ENCODE data around the gene APPBP2. TPM values are rescaled to one million over a fixed set of nuclear protein-coding genes. Genes with fewer than 3 reads are reported as not detected.
"Not testable (repeated sequence)": the region's sequence is repeated elsewhere in the genome, so short reads cannot be mapped to it uniquely, and the experiment has no call there.

The APPBP2 gene, protein sequence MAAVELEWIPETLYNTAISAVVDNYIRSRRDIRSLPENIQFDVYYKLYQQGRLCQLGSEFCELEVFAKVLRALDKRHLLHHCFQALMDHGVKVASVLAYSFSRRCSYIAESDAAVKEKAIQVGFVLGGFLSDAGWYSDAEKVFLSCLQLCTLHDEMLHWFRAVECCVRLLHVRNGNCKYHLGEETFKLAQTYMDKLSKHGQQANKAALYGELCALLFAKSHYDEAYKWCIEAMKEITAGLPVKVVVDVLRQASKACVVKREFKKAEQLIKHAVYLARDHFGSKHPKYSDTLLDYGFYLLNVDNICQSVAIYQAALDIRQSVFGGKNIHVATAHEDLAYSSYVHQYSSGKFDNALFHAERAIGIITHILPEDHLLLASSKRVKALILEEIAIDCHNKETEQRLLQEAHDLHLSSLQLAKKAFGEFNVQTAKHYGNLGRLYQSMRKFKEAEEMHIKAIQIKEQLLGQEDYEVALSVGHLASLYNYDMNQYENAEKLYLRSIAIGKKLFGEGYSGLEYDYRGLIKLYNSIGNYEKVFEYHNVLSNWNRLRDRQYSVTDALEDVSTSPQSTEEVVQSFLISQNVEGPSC
- 21.4 and 23.7 TPM in 2 replicates for total RNA-seq (2014; rRNA removed; shearing (Covaris generic))

DNA sequence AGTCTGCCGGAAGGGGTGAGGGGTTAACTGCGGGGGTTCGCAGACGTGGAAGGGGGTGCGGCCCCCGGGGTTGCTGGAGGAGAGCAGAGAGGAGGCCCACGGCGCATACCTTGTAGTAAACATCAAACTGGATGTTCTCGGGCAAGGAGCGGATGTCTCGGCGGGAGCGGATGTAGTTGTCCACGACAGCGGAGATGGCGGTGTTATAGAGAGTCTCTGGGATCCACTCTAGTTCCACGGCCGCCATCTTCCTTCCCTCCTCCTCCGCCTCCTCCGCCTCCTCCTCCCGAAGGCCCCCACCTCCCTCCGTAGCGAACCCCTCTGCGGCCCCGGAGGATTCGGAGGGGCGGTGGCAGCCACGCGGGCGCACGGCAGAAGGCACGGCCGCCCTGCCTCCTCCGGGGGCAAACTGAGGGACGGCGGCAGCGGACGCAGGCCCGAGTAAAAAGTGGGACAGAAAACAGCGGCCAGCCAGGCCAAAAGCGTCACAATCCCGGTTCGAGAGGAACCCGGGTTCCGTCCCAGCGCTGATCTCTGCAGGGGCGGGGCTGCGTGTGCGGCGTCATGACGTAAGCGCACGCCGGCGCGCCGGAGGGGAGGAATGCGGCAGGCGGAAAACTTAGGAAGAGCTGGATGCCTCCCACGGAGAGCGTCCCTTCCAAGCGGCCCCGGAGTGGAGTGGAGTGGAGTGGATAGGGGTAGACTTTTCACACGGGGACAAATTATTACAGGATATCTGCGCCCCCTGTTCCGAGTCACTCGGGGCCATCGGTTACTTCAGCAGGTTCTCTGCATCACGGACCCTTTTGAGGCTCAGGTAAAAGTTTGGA, at the start of gene APPBP2:
APPBP2 (minus strand) TSS at position 558 of the 830 bp plus-strand sequence; CDS start at position 247, 311 bp downstream.
- Histone ChIP-seq H3K27ac (peak within 1 kb of the TSS; percentile 93), H3K27me3 (no peaks in the 10 kb centered on the region), H3K36me3 (no peaks in the 10 kb centered on the region), H3K4me3 (peak within 1 kb of the TSS; percentile 94), H3K9me3 (replicated peaks) (no peaks in the 10 kb centered on the region), H3K4me1 (no peaks in the 10 kb centered on the region)
- peak; percentile 82 to 87 for DNase-seq

DNA sequence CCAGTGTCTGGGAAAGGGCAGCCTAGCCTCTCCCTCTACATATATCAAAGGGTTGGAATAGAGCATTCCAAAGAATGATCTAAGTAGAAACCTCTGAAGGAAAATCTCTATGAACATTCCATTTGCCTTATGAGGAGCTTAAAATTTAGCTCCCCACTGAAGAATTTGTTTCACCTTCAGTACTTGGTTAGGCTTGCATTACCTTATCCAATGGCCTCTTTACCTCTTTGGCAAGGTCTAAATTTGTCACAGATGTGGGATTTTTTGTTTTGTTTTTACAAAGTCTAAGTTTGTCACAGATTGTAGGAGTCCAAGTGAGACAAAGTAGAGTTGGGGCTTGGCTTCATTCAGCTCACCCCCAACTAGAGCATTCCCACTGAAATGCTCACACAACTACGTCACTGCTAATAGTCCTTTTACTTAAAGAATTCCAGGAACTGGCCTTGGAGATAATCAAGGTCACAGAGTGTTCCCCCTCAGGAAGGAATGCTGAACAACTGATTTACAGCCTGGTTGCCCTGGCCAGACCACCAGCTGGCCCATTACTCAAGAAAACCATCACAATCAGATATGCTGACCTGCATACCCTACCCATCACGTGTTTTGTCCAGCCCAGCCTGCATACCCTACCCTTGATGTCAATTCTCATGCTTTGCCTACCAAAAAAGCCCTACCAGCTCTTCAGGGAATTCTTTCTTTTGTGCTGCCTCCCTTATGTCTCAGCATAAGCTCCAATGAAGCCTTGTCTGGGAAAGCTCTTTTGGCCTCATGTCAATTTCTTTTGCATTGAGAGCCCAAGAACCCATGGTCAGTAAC, 47.4 kb upstream of the APPBP2 start:
- Histone ChIP-seq H3K4me1 (no peaks in the 10 kb centered on the region), H3K27me3 (no peaks in the 10 kb centered on the region), H3K27ac (peak overlapping the region; percentile 47), H3K36me3 (no peaks in the 10 kb centered on the region), H3K9me3 (replicated peaks) (no peaks in the 10 kb centered on the region), H3K4me3 (no peak overlapping the region)
- DNase-seq, result peak in 1 of 2 experiments; percentile 12

DNA sequence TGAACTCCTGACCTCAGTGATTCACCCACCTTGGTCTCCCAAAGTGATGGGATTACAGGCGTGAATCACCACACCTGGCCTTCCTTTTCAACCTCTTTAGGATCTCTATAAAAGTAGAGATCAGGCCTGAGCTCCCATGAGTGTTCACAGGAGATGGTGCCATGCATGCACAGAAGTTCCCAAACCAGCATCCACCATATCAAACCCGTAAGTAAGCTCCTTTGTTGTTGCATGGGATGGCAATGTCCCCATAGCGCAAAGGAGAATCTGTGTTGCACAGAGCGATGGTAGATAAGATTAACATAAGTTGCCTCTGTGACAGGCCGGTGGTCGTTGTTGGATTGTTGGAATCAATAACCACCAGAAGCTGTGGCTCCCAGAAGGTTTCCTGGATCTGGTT, 39.2 kb upstream of the APPBP2 start:
- H3K4me1 ChIP-seq, result peaks cover 7% of the 10 kb centered on the region; the same call in 1 of the 2 replicates
- no peak for DNase-seq
- no peaks in the 10 kb centered on the region for H3K36me3 ChIP-seq
- no peak overlapping the region for H3K4me3 ChIP-seq
- no peaks in the 10 kb centered on the region for H3K27me3 ChIP-seq
- H3K9me3 ChIP-seq (replicated peaks), result no peaks in the 10 kb centered on the region
- H3K27ac ChIP-seq, result no peak overlapping the region

DNA sequence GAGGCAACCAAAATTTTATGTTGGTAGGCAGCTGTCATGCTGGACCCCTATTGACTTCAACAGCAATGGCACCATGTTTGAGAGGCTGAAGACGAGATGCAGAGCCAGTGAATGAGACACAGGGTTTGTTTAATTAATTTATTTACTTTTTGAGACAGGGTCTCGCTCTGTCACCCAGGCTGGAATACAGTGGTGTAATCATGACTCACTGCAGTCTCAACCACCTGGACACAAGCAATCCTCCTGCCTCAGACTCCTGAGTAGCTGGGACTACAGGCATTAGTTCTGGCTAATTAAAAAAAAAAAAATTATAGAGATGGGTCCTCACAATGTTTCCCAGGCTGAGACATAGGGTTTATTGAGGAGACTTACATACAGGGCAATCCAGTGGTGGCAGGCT, 37.7 kb upstream of the APPBP2 start:
- Histone ChIP-seq H3K4me1 (peaks cover 7% of the 10 kb centered on the region; the same call in 1 of the 2 replicates), H3K27me3 (no peaks in the 10 kb centered on the region), H3K9me3 (replicated peaks) (no peaks in the 10 kb centered on the region), H3K4me3 (no peak overlapping the region), H3K27ac (no peak overlapping the region), H3K36me3 (no peaks in the 10 kb centered on the region)
- DNase-seq, result no peak

DNA sequence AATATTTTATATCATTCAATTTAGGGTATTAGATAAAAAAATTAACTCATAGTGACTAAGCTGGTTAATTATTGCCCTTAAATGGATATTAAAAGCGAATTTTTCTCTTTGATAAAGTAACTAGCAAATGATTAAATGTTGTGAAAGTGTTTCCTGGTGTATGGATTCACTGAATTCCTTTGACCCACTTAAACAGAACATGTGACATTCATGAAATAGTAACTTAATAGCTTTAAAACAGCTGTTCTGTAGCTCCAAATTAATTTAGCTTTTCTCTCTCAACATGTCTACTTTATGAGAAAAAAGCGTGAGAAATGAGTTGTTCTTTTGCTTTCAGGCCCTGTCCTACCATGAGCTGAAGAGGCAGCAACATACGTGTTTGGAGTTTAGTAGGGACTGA, 36.4 kb upstream of the APPBP2 start:
- Histone ChIP-seq H3K4me1 (peaks cover 7% of the 10 kb centered on the region; the same call in 1 of the 2 replicates), H3K4me3 (no peak overlapping the region), H3K9me3 (replicated peaks) (no peaks in the 10 kb centered on the region), H3K36me3 (no peaks in the 10 kb centered on the region), H3K27ac (no peak overlapping the region), H3K27me3 (no peaks in the 10 kb centered on the region)
- no peak for DNase-seq

DNA sequence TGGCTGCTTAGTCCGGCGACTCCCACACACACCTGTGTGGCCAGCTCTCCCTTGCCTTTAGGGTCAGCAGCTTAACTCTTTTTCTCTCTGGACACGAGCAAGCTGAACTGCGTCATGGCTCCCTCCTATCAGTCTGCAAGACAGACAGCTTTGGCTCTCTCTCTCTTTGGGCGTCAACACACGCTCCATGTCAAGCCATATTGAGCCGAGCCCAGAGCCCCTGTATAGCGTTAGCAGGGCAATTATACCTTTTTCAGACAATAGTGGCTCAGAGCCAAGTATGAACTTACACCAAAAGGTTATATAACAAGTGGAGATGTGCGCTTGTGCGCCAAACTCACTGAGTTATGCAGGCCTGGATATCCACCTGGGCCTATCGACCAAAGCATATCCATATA, 34.8 kb upstream of the APPBP2 start:
- Histone ChIP-seq H3K27ac (no peak overlapping the region), H3K4me3 (no peak overlapping the region), H3K36me3 (no peaks in the 10 kb centered on the region), H3K9me3 (replicated peaks) (no peaks in the 10 kb centered on the region), H3K27me3 (no peaks in the 10 kb centered on the region), H3K4me1 (peaks cover 7% of the 10 kb centered on the region; the same call in 1 of the 2 replicates)
- no peak for DNase-seq

DNA sequence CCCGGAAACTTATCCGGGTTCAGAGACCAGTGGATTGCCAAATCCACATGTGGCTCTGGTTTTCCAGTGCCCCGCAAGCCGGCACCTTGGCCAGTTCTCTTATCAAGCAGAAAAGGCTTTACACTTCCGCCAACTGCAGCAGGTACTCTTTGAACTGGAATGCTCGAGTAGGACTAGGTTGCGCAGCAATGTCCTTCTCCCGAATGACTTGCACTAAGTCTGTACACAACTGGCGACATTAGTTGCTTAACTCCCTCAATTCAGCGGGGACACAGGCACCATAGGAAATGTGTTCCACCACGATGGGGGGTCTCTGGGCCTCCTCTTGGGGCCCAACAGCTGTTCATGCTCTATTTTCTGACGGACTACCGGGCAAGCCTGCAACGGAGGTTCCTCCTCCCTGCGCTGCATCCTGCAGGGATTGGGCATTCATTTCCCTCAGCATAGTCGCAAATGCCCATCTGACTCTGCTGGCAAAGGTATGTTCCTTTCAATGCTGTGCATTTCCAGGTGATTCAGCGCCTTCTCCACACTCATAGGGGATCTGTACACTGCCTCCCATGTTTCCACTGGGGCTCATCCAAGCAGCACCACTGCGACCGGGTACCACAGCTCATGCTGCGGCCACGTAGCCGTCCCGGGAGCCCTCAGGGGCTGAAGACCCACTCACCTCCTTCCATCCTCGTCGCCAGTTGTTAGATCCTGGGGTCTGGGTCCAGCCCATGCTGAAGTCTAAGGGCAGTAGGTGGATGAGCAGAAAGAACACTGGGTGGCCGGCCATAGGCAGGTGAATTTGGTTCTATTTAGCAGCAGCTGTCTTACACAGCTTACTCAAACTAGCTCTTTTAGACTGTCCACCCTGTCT, 34.2 kb upstream of the APPBP2 start:
- Histone ChIP-seq H3K36me3 (no peaks in the 10 kb centered on the region), H3K9me3 (replicated peaks) (no peaks in the 10 kb centered on the region), H3K4me3 (no peak overlapping the region), H3K27ac (no peak overlapping the region), H3K4me1 (peaks cover 7% of the 10 kb centered on the region; the same call in 1 of the 2 replicates), H3K27me3 (no peaks in the 10 kb centered on the region)
- DNase-seq, result no peak

DNA sequence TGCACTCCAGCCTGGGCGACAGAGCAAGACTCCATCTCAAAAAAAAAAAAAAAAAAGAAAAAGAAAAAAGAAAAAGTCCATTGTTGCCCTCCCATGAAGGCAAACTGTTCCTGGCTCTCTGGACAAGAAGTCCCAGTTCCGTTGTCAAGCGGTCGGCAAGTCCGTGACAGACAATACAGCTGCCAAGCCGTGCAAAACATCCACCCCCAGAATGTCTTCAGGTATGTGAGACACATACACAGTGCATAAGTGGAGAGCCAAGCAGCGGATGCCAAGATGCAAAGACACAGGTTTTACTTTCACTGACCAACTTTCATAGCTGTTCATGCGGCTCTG, 33.6 kb upstream of the APPBP2 start:
- H3K36me3 ChIP-seq, result no peaks in the 10 kb centered on the region
- no peaks in the 10 kb centered on the region for H3K9me3 ChIP-seq (replicated peaks)
- no peak overlapping the region for H3K27ac ChIP-seq
- H3K27me3 ChIP-seq, result no peaks in the 10 kb centered on the region
- peaks cover 7% of the 10 kb centered on the region; the same call in 1 of the 2 replicates for H3K4me1 ChIP-seq
- H3K4me3 ChIP-seq, result no peak overlapping the region
- DNase-seq, result no peak

DNA sequence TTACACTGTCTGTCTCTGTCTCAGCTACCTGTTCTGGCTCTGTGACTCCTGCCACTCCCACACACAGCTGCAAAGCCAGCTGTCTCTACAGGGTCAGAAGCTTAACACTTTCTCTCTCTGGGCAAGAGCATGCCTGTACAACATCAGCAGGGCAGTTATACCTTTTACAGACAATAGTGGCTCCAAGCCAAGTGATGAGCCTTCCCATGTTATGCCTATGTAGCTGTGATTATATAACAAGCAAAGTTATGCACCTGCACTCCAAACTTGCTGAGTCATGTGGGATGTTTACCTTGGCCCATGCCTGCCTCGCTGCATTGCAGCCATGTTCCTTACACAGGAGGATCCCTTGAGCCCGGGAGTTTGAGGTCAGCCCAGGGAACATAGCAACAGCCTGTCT, 31.8 kb upstream of the APPBP2 start:
- no peak overlapping the region for H3K27ac ChIP-seq
- no peaks in the 10 kb centered on the region for H3K9me3 ChIP-seq (replicated peaks)
- H3K36me3 ChIP-seq, result no peaks in the 10 kb centered on the region
- no peaks in the 10 kb centered on the region for H3K27me3 ChIP-seq
- no peak for DNase-seq
- H3K4me1 ChIP-seq, result peaks cover 6% of the 10 kb centered on the region; the same call in 1 of the 2 replicates
- no peak overlapping the region for H3K4me3 ChIP-seq

DNA sequence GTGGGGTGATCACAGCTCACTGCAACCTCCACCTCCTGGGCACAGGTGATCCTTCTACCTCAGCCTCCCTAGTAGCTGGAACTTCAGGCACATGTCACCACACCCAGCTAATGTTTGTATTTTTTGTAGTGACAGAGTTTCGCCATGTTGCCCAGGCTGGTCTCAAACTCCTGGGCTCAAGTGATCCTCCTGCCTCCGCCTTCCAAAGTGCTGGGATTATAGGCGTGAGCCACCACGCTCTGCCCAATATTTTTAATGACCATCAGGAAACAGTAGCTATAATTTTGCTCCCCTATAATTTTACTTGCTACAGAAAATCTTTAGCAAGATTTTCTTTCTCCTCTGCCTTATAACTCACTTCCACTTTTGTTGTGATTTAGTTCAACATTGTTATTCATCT, 29.7 kb upstream of the APPBP2 start:
- Histone ChIP-seq H3K9me3 (replicated peaks) (no peaks in the 10 kb centered on the region), H3K4me1 (no peaks in the 10 kb centered on the region), H3K27ac (no peak overlapping the region), H3K4me3 (no peak overlapping the region), H3K36me3 (no peaks in the 10 kb centered on the region), H3K27me3 (no peaks in the 10 kb centered on the region)
- DNase-seq, result no peak

DNA sequence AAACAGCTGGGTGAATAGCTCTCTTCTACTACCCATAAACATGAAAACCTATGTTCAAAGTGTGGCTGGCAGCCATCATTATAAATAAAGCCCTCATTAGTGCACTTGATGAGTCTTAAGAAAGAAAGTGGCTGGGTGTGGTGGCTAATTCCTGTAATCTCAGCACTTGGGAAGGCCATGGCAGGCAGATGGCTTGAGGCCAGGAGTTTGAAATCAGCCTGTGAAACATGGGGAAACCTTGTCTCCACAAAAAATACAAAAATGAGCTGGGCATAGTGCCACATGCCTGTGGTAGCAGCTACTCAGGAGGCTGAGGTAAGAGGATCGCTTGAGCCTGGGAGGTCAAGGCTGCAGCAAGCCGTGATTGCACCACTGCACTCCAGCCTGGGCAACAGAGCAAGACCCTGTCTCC, 28.3 kb upstream of the APPBP2 start:
- Histone ChIP-seq H3K27ac (no peak overlapping the region), H3K4me1 (no peaks in the 10 kb centered on the region), H3K4me3 (no peak overlapping the region), H3K27me3 (no peaks in the 10 kb centered on the region), H3K9me3 (replicated peaks) (no peaks in the 10 kb centered on the region), H3K36me3 (no peaks in the 10 kb centered on the region)
- peak; percentile 35 to 43 for DNase-seq

DNA sequence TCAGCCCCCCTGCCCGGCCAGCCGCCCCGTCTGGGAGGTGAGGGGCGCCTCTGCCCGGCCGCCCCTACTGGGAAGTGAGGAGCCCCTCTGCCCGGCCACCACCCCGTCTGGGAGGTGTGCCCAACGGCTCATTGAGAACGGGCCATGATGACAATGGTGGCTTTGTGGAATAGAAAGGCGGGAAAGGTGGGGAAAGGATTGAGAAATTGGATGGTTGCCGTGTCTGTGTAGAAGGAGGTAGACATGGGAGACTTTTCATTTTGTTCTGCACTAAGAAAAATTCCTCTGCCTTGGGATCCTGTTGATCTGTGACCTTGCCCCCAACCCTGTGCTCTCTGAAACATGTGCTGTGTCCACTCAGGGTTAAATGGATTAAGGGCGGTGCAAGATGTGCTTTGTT, 26.2 kb upstream of the APPBP2 start:
- not testable (repeated sequence) for DNase-seq; H3K36me3 ChIP-seq; H3K4me3 ChIP-seq; H3K9me3 ChIP-seq (replicated peaks); H3K27ac ChIP-seq; H3K27me3 ChIP-seq; H3K4me1 ChIP-seq

DNA sequence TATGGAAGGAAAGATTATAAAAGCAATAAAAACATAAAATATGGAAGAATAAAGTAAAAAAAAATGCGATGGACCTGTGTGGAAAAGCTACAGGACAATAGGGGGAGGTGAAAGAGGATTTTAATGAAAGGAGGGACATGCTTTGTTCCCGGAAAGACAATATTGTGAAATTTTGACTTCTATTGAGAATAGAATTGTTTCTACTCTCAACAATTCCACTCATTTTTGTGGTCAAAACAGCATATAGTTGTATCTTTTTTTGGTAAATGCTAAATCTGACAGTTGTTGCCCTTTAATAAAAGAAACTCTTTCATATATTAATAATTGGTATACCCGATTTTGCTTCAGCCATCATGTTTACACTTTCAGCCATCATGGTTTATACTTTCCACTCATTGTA, 22.9 kb upstream of the APPBP2 start:
- no peaks in the 10 kb centered on the region for H3K9me3 ChIP-seq (replicated peaks)
- H3K27ac ChIP-seq, result no peak overlapping the region
- DNase-seq, result no peak
- no peaks in the 10 kb centered on the region for H3K27me3 ChIP-seq
- H3K4me3 ChIP-seq, result no peak overlapping the region
- no peaks in the 10 kb centered on the region for H3K4me1 ChIP-seq
- no peaks in the 10 kb centered on the region for H3K36me3 ChIP-seq
